Small intestine (tissue), 7 donors: ENCODE data around the gene SLC66A1. TPM values are rescaled to one million over a fixed set of nuclear protein-coding genes. Genes with fewer than 3 reads are reported as not detected.

ENCODE experiments used
- DNase-seq, 2 donors: peaks; one replicate each; pipeline versions ENCODE4 v3.0.0 to v3.0.0-alpha.2; 2013
- FAIRE-seq: peaks from 2 replicates; lab custom pipeline; 2012; peaks lifted over from hg19 to GRCh38; lab: Jason Lieb, UNC
- H3K27ac ChIP-seq, 3 donors: one replicate each; pipeline ENCODE4 v1.5.1; 2013; ENCODE audit warnings: low read length in 2 of 3, mild to moderate bottlenecking in 2 of 3, control low read depth in 1 of 3, inconsistent platforms in 1 of 3, low read depth in 1 of 3, moderate library complexity in 1 of 3
- H3K27me3 ChIP-seq, 3 donors: one replicate each; pipeline ENCODE4 v1.6.1; 2013; ENCODE audit warnings: low read length in 3 of 3, inconsistent platforms in 1 of 3; ENCODE audit not compliant: control insufficient read depth in 3 of 3, insufficient read depth in 3 of 3
- H3K36me3 ChIP-seq, 3 donors: one replicate each; pipeline ENCODE4 v1.6.1; 2013; ENCODE audit warnings: low read length in 3 of 3, inconsistent platforms in 1 of 3, low read depth in 1 of 3, mild to moderate bottlenecking in 1 of 3, moderate library complexity in 1 of 3; ENCODE audit not compliant: control insufficient read depth in 3 of 3, insufficient read depth in 2 of 3
- H3K4me1 ChIP-seq, 3 donors: one replicate each; pipeline ENCODE4 v1.6.1; 2013; ENCODE audit warnings: low read length in 2 of 3, inconsistent platforms in 1 of 3, low read depth in 1 of 3, mild to moderate bottlenecking in 1 of 3, moderate library complexity in 1 of 3; ENCODE audit not compliant: control insufficient read depth in 3 of 3, insufficient read depth in 2 of 3
- H3K4me3 ChIP-seq, 3 donors: one replicate each; pipeline ENCODE4 v1.5.1; 2013; ENCODE audit warnings: low read length in 3 of 3, control low read depth in 1 of 3, inconsistent platforms in 1 of 3, low read depth in 1 of 3, mild to moderate bottlenecking in 1 of 3, moderate library complexity in 1 of 3
- H3K9me3 ChIP-seq, 2 donors: one replicate each; pipeline ENCODE4 v1.6.1; 2013; ENCODE audit warnings: low read depth in 1 of 2, low read length in 1 of 2; ENCODE audit not compliant: control insufficient read depth in 2 of 2, insufficient read depth in 1 of 2
- WGBS, 3 donors: extraction: QIAGEN DNeasy Blood & Tissue Kit; methylation state at CpG; one replicate each; pipeline ENCODE4 v1.1.7; 2013; 5-methylcytosine and 5-hydroxymethylcytosine counted together
- polyA plus RNA-seq, 4 donors: library from polyadenylated mRNA; stranded (reverse) in 3 of 4; unstranded in 1 of 4; fragments of 200-250 nt in 3 of 4; fragments of 120-200 nt in 1 of 4; gene quantifications; one replicate each; pipeline versions ENCODE4 v1.2.1 to v1.2.3, GENCODE V29; 2013
- donor health status: healthy with polysubstance abuse.
- donor health status: control.
- donor health status: control.
- donor health status: Bipolar disorder and iron deficiency.
- donor health status: healthy.

Gene SLC66A1
- polyA plus RNA-seq, 4 donors, result 14.6 to 46.7 (median 30.0) TPM

DNA sequence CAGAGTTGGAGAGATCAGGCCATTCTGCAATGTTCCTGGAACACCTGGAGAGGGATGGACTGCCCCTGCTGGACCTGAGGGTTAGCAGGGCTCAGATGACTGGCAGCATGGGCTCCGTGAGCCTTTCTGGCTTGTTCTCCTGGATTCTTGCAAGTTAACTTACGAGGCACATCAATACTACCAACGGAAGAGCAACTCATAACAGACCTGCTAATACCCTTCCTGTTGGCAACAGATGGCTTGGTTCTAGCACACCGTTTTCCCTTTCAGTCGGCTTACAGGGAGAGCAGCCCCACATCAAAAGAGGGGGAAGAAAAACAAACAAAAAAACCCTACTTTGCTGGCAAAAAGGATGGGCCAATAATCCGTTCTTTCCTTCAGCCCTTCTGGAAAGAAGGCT lies 47.9 kb downstream of the SLC66A1 start:
- WGBS, 3 donors, result 57 to 77% (median 74%) methylated on average over 6 of the region's 6 CpGs
- no peak for DNase-seq
- FAIRE-seq, result no peak

DNA sequence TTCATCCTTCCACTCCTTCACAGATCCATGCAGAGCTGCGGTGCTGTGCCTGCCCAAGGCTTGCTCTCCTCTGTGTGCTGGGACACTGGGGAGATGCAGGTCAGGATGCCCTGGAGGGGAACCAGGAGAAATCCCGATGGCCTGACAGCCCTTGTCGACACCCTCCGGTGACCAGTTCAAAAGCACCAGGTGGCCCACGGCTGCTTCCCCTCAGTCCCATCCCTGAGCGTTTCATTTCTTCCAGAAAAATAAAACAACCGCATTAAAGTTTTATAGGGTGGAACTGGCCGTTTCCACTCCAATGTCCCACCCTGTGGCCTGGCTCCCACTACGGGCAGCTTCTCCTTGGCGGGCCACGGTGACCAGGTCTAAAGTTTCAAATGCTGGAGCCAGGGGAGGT lies 48.3 kb downstream of the SLC66A1 start:
- WGBS, 3 donors, result 74 to 86% (median 86%) methylated on average over 11 of the region's 11 CpGs
- DNase-seq (no peak), FAIRE-seq (no peak)
- Histone ChIP-seq H3K9me3 (no peaks in the 10 kb centered on the region), H3K4me1 (peaks cover 3 to 33% (median 6%) of the 10 kb centered on the region in 3 donors), H3K27me3 (no peaks in the 10 kb centered on the region), H3K27ac (no peak overlapping the region), H3K4me3 (no peak overlapping the region), H3K36me3 (peaks cover 5 to 67% (median 5%) of the 10 kb centered on the region in 3 donors)

More for the DNA sequence above, 47.9 kb downstream of the SLC66A1 start:
- Histone ChIP-seq H3K36me3 (peaks cover 5 to 66% (median 6%) of the 10 kb centered on the region in 3 donors), H3K4me1 (peaks cover 3 to 30% (median 6%) of the 10 kb centered on the region in 3 donors), H3K27me3 (no peaks in the 10 kb centered on the region), H3K9me3 (no peaks in the 10 kb centered on the region), H3K4me3 (no peak overlapping the region), H3K27ac (no peak overlapping the region)

DNA sequence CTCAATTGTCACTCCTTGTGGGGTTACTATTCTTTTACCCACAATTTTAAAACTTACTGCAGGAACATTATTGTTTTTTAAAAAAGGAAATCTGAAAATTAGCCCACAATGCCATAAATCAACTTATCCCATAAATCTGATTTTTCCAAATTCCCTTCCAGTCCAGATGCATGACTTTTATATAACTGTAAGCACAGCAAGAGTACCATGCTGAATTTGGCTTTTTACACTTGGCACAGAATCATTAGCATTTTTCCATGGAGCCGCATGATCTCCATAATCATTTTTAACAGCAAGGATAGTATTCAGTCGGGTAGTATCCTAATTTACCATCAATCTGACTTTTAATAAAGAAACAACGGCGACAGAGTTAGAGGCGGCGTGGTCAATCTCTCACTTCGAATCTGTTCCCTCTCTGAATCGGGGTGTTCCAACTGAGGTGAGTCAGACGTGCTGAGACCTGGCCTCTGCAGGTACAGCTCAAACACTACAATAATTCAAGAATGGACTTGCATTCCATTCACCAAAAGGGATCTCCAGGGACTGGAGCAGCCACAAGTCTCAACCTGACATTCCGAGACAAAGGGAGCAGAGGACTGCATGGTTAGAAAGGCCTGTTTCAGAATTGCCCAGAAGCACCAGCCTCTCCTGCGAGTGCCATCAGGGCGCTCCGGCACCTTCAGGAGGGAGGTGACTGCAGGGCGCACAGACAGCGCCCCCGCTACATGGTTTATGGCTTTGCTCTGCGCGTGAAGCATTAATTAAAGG lies 48.9 kb downstream of the SLC66A1 start:
- H3K9me3 ChIP-seq, result no peaks in the 10 kb centered on the region
- WGBS, 3 donors, result 89 to 92% (median 90%) methylated on average over 18 of the region's 18 CpGs
- DNase-seq (no peak), FAIRE-seq (no peak)
- no peak overlapping the region for H3K27ac ChIP-seq
- peaks cover 4 to 65% (median 5%) of the 10 kb centered on the region in 3 donors for H3K36me3 ChIP-seq
- peaks cover 3 to 33% (median 6%) of the 10 kb centered on the region in 3 donors for H3K4me1 ChIP-seq
- H3K4me3 ChIP-seq, result no peak overlapping the region
- no peaks in the 10 kb centered on the region for H3K27me3 ChIP-seq

DNA sequence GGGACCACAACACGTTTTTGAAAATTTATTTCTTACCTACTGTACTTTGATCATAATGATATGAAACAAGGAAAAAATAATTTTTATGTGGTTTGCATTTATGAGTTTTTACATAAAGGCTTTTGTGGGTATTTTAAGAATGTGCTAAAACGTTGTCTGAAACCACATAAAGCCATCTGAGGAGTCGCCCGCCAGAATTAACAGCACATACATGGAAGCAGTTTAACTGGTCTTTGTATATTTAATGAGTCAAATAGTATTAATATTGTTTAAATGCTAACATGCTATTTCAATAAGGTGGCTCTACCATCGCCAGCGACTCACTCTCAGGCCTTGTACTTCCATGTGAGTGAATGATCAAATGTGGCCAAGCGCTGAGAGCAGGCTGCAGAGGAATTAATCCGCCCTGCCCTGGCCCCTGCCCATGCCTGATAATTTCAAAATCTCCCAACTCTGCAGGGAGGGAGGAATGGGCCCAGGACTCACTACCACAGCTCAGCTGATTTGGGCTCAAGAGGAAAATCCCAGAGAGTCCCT lies 49.6 kb downstream of the SLC66A1 start:
- no peaks in the 10 kb centered on the region for H3K9me3 ChIP-seq
- FAIRE-seq (no peak), DNase-seq (no peak)
- H3K27ac ChIP-seq, result no peak overlapping the region
- 76 to 83% (median 82%) methylated on average over 8 of the region's 8 CpGs for WGBS, 3 donors
- H3K36me3 ChIP-seq, result peaks cover 0 to 59% (median under 1%) of the 10 kb centered on the region in 3 donors
- H3K4me1 ChIP-seq, result peaks cover 3 to 33% (median 6%) of the 10 kb centered on the region in 3 donors
- H3K27me3 ChIP-seq, result no peaks in the 10 kb centered on the region
- no peak overlapping the region for H3K4me3 ChIP-seq

DNA sequence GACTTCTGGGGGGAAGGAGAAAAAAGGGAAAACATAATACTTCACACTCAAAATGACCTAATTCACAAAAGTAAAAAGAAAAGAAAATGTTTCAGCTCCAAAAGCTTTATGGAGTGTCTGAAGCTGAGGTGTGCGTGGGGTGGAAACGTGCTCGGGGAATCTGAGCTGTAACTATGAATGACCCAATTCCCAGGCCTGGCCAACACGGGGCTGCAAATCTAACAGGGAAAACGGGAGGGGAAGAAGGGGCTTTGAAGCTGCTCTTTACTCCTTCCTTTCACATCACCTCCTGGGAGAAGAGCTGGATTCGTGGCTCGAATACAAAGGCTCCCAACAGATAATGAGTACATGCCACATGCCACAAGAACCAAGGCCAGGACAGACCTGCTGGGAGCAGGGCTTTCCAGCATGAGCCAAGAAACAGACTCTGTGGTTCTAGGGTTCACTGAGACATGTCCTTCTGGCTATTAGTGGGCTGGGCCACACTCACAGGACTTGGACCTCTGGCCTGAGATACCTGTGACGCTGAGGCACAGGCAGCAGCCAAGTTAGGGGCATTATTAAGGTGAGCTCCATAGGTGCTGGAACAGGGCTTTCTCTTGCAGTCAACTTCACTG lies 51.5 kb downstream of the SLC66A1 start:
- no peaks in the 10 kb centered on the region for H3K9me3 ChIP-seq
- DNase-seq, result peak; percentile 73 to 89
- no peak for FAIRE-seq

DNA sequence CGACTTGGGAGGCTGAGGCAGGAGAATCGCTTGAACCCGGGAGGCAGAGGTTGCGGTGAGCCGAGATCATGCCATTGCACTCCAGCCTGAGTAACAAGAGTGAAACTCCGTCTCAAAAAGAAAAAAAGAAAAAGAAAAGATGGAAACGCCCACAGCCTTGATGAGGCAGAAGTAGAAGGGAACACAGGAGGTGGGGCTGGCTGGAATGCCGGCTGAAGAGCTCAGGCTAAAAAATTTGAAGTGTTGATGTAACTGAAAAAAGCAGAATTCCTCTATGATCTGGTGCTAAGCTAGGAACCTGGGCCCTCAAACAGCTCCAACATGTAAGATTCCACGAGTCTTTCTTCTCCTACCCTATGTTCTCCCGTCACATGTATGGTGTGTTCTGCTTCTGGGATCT lies 53.6 kb downstream of the SLC66A1 start:
- no peaks in the 10 kb centered on the region for H3K27me3 ChIP-seq
- H3K9me3 ChIP-seq, result no peaks in the 10 kb centered on the region
- 81 to 89% (median 87%) methylated on average over 9 to 10 of the region's 10 CpGs for WGBS, 3 donors
- FAIRE-seq, result no peak
- no peak overlapping the region for H3K27ac ChIP-seq
- H3K4me1 ChIP-seq, result peaks cover 3 to 36% (median 10%) of the 10 kb centered on the region in 3 donors
- H3K36me3 ChIP-seq, result peaks cover 0 to 66% (median 4%) of the 10 kb centered on the region in 3 donors
- H3K4me3 ChIP-seq, result no peak overlapping the region
- DNase-seq, result no peak

More for the DNA sequence above, 51.5 kb downstream of the SLC66A1 start:
- H3K4me1 ChIP-seq, result peaks cover 3 to 21% (median 7%) of the 10 kb centered on the region in 3 donors
- no peak overlapping the region for H3K4me3 ChIP-seq
- 55 to 79% (median 61%) methylated on average over 8 of the region's 8 CpGs for WGBS, 3 donors
- H3K27me3 ChIP-seq, result no peaks in the 10 kb centered on the region
- H3K27ac ChIP-seq, result peak overlapping the region; percentile 18 to 91 (median 84)
- peaks cover 0 to 57% (median 0%) of the 10 kb centered on the region in 3 donors for H3K36me3 ChIP-seq

DNA sequence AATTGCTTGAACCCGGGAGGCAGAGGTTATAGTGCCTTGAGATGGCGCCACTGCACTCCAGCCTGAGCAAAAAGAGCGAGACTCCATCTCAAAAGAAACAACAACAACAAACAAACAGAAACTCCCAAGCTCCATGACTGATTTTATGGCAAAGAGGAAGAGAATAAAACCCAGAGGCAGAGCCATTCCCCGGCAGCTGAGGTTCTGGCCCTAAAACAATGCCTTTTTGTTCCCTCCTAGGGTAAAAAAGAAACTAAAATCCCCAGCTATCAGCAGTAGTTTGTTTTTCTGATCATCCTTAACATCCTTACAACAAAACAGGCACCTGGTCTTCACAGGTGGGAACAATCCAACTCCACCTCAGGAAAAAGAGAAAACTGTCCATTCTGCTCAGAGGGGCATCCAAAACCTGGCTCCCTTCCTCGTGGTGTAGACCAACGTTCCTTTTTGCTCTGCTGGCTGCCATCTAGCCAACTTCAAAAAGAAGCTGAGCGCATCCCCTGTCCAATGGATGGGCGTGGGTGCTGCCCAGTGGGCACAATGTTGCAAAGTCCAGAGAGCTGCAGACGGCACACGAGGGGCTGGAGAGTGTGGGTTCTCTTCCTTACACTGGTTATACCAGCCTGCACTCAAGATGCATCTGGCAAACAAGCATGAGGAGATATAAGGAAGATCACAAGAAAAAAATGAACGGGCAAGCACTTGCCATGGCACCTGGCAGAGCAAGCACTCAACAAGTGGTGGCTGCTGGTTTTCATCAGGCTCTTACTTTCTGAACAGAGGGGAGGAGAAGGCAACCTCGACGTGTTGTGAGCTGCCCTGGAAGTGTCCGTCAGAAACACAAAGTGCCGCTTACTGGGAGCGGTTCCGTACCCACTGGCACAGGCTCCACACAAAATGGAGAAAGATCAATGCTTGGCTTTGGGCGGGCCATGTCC lies 54.7 kb downstream of the SLC66A1 start:
- FAIRE-seq, result no peak

More for the DNA sequence above, 54.7 kb downstream of the SLC66A1 start:
- Histone ChIP-seq H3K27me3 (no peaks in the 10 kb centered on the region), H3K36me3 (peaks cover 0 to 73% (median 4%) of the 10 kb centered on the region in 3 donors), H3K4me1 (peaks cover 3 to 47% (median 15%) of the 10 kb centered on the region in 3 donors), H3K9me3 (no peaks in the 10 kb centered on the region), H3K27ac (peak overlapping the region in 1 of 3 donors; percentile 27), H3K4me3 (no peak overlapping the region)
- no peak for DNase-seq
- 59 to 73% (median 64%) methylated on average over 18 of the region's 18 CpGs for WGBS, 3 donors
